OCI-LY7 (cell line): Measurements from ENCODE around the gene SLC12A3. TPM values are rescaled to one million over a fixed set of nuclear protein-coding genes. Genes with fewer than 3 reads are reported as not detected.

Source experiments
- BruUV-seq: library from RNA; stranded (reverse); fragments of 400-500 nt; replicated peaks from 2 replicates; lab custom pipeline; 2021; lab: Mats Ljungman, UMichigan
- CTCF ChIA-PET: fragments of 300-600 bp; sonication (Branson Sonifier 250); formaldehyde crosslinking; loops from one replicate; lab custom pipeline; 2022; ENCODE audit warnings: antibody characterized with exemption; ENCODE audit not compliant: unreplicated experiment; lab: Charles Lee
- POLR2A ChIA-PET: fragments of 300-600 bp; sonication (Branson Sonifier 250); formaldehyde crosslinking; loops from one replicate; lab custom pipeline; 2022; ENCODE audit warnings: antibody characterized with exemption; lab: Charles Lee
- DNase-seq: peaks from one replicate; pipeline ENCODE4 v3.0.0-alpha.2; 2015; ENCODE audit warnings: low spot score
- H2AFZ ChIP-seq: fragments of 200-600 bp; sonication (generic), shearing (Covaris generic); 2 replicates; pipeline ENCODE4 v1.6.1; 2014; ENCODE audit warnings: mild to moderate bottlenecking, antibody characterized with exemption, low read length, moderate library complexity
- H3K27ac ChIP-seq: fragments of 200-600 bp; sonication (generic); 2 replicates; pipeline ENCODE4 v1.5.1; 2014; ENCODE audit warnings: mixed run types, low read depth, mild to moderate bottlenecking, moderate library complexity, low read length, inconsistent platforms; ENCODE audit not compliant: poor library complexity, severe bottlenecking
- H3K36me3 ChIP-seq: fragments of 200-600 bp; sonication (generic); 2 replicates; pipeline ENCODE4 v1.6.1; 2014; ENCODE audit warnings: mild to moderate bottlenecking, antibody characterized with exemption, low read length, moderate library complexity, mixed read lengths; ENCODE audit not compliant: insufficient read depth
- H3K4me1 ChIP-seq: fragments of 200-600 bp; sonication (generic); 2 replicates; pipeline ENCODE4 v1.5.1; 2014; ENCODE audit warnings: mild to moderate bottlenecking, low read length; ENCODE audit not compliant: insufficient read depth, poor library complexity, severe bottlenecking
- H3K4me2 ChIP-seq: fragments of 200-600 bp; sonication (generic); 2 replicates; pipeline ENCODE4 v1.6.1; 2014; ENCODE audit warnings: mild to moderate bottlenecking, low read length
- H3K4me3 ChIP-seq: fragments of 200-600 bp; sonication (generic); 2 replicates; pipeline ENCODE4 v1.5.1; 2014; ENCODE audit warnings: mild to moderate bottlenecking, low read depth, low read length; ENCODE audit not compliant: poor library complexity, severe bottlenecking
- H3K79me2 ChIP-seq: fragments of 200-600 bp; sonication (generic); 2 replicates; pipeline ENCODE4 v1.6.1; 2016; ENCODE audit warnings: low read depth, mild to moderate bottlenecking, low read length, moderate library complexity, mixed read lengths; ENCODE audit not compliant: insufficient read depth
- H3K9me2 ChIP-seq: fragments of 200-600 bp; sonication (generic); 2 replicates; pipeline ENCODE4 v1.6.1; 2016; ENCODE audit warnings: mild to moderate bottlenecking, low read length, mixed read lengths; ENCODE audit not compliant: insufficient read depth
- H3K9me3 ChIP-seq: fragments of 200-600 bp; sonication (generic); 2 replicates; pipeline ENCODE4 v1.6.1; 2014; ENCODE audit warnings: mild to moderate bottlenecking, mixed run types, low read length, mixed read lengths
- H4K20me1 ChIP-seq: fragments of 200-600 bp; sonication (generic); 2 replicates; pipeline ENCODE4 v1.6.1; 2014; ENCODE audit warnings: mild to moderate bottlenecking, antibody characterized with exemption, low read length, moderate library complexity, mixed read lengths; ENCODE audit not compliant: insufficient read depth
- CTCF ChIP-seq: fragments of 200-600 bp; sonication (generic); conservative IDR thresholded peaks from 2 replicates; pipeline ENCODE4 v1.5.1; 2014; ENCODE audit warnings: mild to moderate bottlenecking, antibody characterized with exemption, low read length, moderate library complexity, mixed read lengths
- EZH2phosphoT487 ChIP-seq: fragments of 200-600 bp; sonication (generic); IDR thresholded peaks from 2 replicates; pipeline ENCODE4 v1.6.1; 2018; ENCODE audit warnings: low read depth, borderline replicate concordance, mild to moderate bottlenecking, mixed run types, antibody characterized with exemption, low read length, moderate library complexity, mixed read lengths
- intact Hi-C: fragments of 100-400 bp; cut with micrococcal nuclease; formaldehyde crosslinking; loops from one replicate; pipeline ENCODE4 v1.10.0; 2022; ENCODE audit not compliant: unreplicated experiment
- total RNA-seq, 2 experiments: library from RNA; depleted of rRNA in 1 of 2; stranded (reverse); fragments of >200 nt in 1 of 2; shearing (Covaris generic) in 1 of 2; gene quantifications; 2 replicates each; pipeline ENCODE4 v1.2.3, GENCODE V29; 2014 to 2022

Gene SLC12A3
- total RNA-seq, 2 experiments from 2014 or later = 0.25 to 0.88 TPM

- Histone ChIP-seq H3K4me2 (peak overlapping the region; percentile 75), H3K4me1 (peaks cover 23% of the 10 kb centered on the region), H3K4me3 (peak overlapping the region; percentile 39), H3K9me3 (no peaks in the 10 kb centered on the region), H2AFZ (peak overlapping the region; percentile 1; the same call in 1 of the 2 replicates), H3K79me2 (no peaks in the 10 kb centered on the region), H3K9me2 (no peaks in the 10 kb centered on the region), H4K20me1 (no peaks in the 10 kb centered on the region), H3K36me3 (no peaks in the 10 kb centered on the region), H3K27ac (peak overlapping the region; percentile 62)
- no TSS peak for BruUV-seq
- no peak for TF ChIP-seq EZH2phosphoT487
- peak; percentile 40; the same call in 1 of the 2 replicates for TF ChIP-seq CTCF
- DNase-seq = peak; percentile 93
- intact Hi-C loops = loop anchor here (2.0 kb wide), 1 partner anchor 22 kb away; no protein-coding TSS in a partner anchor
- ChIA-PET POLR2A (interaction anchor here (1.0 to 1.7 kb wide), 3 partner anchors 22 to 66 kb away, joined by 3 to 4 read pairs (median 3); no protein-coding TSS in a partner anchor), CTCF (no interaction called here)
Observed at GRCh38 chr16:56888806-56889205, 23.8 kb downstream of the SLC12A3 start.

DNA sequence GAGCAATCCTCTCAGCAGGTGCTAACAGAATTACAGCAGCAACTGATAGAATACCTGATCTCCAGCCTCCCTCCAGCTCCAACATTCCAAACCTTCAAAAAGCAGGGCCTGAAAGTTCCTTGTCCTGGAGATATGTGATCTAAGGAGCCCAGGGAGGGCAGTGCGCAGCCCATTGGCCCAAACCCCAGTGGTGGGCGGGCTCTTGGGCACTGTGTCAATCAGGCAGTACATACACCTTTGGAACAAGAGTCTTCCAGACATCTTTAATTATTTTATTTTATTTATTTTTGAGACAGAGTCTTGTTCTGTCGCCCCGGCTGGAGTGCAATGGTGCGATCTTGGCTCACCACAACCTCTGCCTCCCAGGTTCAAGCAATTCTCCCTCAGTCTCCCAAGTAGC lies 24.2 kb downstream of the SLC12A3 start:
- POLR2A ChIA-PET = interaction anchor here (1.0 to 1.7 kb wide), 3 partner anchors 21 to 65 kb away, joined by 3 to 4 read pairs (median 3); no protein-coding TSS in a partner anchor
- no peaks in the 10 kb centered on the region for H4K20me1 ChIP-seq
- intact Hi-C loops = loop anchor here (2.0 kb wide), 1 partner anchor 22 kb away; no protein-coding TSS in a partner anchor
- peak overlapping the region; percentile 62 for H3K27ac ChIP-seq
- H3K79me2 ChIP-seq = no peaks in the 10 kb centered on the region
- peaks cover 23% of the 10 kb centered on the region for H3K4me1 ChIP-seq
- H3K4me3 ChIP-seq = peak overlapping the region; percentile 39
- CTCF ChIA-PET = interaction anchor here (0.6 kb wide), 1 partner anchor 24 kb away, joined by 4 read pairs; no protein-coding TSS in a partner anchor
- no TSS peak for BruUV-seq
- H2AFZ ChIP-seq = peak overlapping the region; percentile 1; the same call in 1 of the 2 replicates
- no peak for TF ChIP-seq EZH2phosphoT487
- no peak for TF ChIP-seq CTCF
- peak; percentile 30 for DNase-seq
- peak overlapping the region; percentile 75 for H3K4me2 ChIP-seq
- no peaks in the 10 kb centered on the region for H3K9me3 ChIP-seq
- no peaks in the 10 kb centered on the region for H3K9me2 ChIP-seq
- no peaks in the 10 kb centered on the region for H3K36me3 ChIP-seq

GRCh38 chr16:56891685-56892084 lies 26.7 kb downstream of the SLC12A3 start:
- H4K20me1 ChIP-seq = no peaks in the 10 kb centered on the region
- ChIA-PET POLR2A (interaction anchor here (1.8 kb wide), 1 partner anchor 19 kb away, joined by 5 read pairs; no protein-coding TSS in a partner anchor), CTCF (no interaction called here)
- no peaks in the 10 kb centered on the region for H3K9me3 ChIP-seq
- H3K9me2 ChIP-seq = no peaks in the 10 kb centered on the region
- H3K79me2 ChIP-seq = no peaks in the 10 kb centered on the region
- peaks cover 24% of the 10 kb centered on the region for H3K4me1 ChIP-seq
- no peak overlapping the region for H3K4me3 ChIP-seq
- H3K36me3 ChIP-seq = no peaks in the 10 kb centered on the region
- intact Hi-C loops = no loop called here
- no peak for TF ChIP-seq CTCF
- no peak for TF ChIP-seq EZH2phosphoT487
- H3K4me2 ChIP-seq = no peak overlapping the region
- no peak overlapping the region for H3K27ac ChIP-seq
- BruUV-seq = no TSS peak
- no peak overlapping the region for H2AFZ ChIP-seq
- no peak for DNase-seq
